Measurements from ENCODE around the gene SYNDIG1. TPM values are rescaled to one million over a fixed set of nuclear protein-coding genes. Genes with fewer than 3 reads are reported as not detected.

Gene SYNDIG1
- total and polyA plus RNA-seq, 9 of the 15 experiments (the other 6 are each of a cell fraction or from before 2014, with no cell fraction given) = not detected

DNA sequence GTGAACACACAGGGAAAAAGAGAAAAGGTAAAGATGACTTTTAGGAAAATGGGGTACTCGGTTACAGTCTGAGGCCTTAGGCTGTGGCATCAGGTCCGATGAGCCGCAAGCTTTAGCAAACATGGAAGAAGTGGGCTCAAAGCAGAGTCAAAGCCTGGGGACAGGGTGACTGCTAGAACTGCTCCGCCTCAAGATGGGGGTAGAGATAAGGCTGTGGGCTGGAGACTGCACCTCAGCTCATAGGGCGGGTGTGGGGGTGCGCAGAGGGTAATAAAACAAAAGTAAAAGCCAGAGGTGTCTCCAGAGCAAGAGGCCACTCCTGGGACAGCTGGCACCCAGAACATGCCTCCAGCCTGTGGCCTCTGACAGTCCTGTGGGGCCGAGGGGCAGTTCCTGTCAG, 21.3 kb upstream of the SYNDIG1 start:
- CTCF ChIA-PET (ENCODE audit: low intra/inter-chr PET ratio) = no interaction called here

DNA sequence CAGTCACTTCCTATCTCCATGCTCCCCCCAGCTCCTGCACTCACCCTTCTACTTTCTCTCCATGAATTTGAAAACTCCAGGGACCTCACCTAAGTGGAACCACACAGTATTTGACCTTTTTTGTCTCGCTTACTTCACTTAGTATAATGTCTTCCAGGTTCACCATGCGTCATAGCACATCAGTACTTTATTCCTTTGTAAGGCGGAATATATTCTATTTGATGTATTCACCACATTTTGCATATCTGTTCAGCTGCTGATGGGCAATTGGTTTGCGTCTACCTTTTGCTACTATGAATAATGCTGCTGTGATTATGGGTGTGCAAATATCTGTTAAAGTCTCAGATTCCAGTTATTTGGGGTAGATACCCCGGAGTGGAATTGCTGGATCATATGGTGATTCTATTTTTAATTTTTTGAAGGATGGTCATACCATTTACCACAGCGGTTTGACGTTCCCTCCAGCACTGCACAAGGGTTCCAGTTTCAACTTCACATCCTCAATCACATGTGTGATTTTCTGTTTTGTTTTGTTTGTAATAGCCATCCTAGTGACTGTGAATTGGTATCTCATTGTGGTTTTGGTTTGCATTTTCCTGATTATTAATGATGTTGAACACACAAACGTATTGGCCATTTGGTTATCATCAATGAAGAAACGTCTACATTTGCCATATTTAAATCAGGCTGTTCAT, 20.3 kb upstream of the SYNDIG1 start:
- CTCF ChIA-PET (ENCODE audit: low intra/inter-chr PET ratio) = no interaction called here
- no peak overlapping the region for H3K4me3 ChIP-seq
- no peak overlapping the region for H3K9ac ChIP-seq (ENCODE audit: insufficient read depth in 1 of 2, low read depth in 2 of 2, low read length in 2 of 2)
- H3K27ac ChIP-seq (ENCODE audit: extremely low read depth, low read depth, low read length) = no peak overlapping the region
- BruUV-seq (replicated peaks) = no TSS peak
- 1% methylated on average over 9 of the region's 9 CpGs for WGBS (ENCODE audit: insufficient coverage, low coverage, missing lambda C conversion rate)
- H3K4me1 ChIP-seq (replicated peaks in 1 of 2; ENCODE audit: control insufficient read depth in 2 of 2, insufficient read depth in 2 of 2, low read length in 2 of 2) = no peaks in the 10 kb centered on the region
- H3K27me3 ChIP-seq (ENCODE audit: control insufficient read depth in 2 of 2, insufficient read depth in 2 of 2, low read length in 2 of 2) = no peaks in the 10 kb centered on the region
- FAIRE-seq (no peak), ATAC-seq (no peak), DNase-seq (ENCODE audit: extremely low read depth in 1 of 4, low spot score in 3 of 4) (no peak)
- no peaks in the 10 kb centered on the region for H3K9me3 ChIP-seq (replicated peaks; ENCODE audit: control insufficient read depth, insufficient read depth, low read depth, low read length)
- no peak overlapping the region for H2AFZ ChIP-seq (ENCODE audit: low read depth, low read length)
- H4K20me1 ChIP-seq (replicated peaks; ENCODE audit: control insufficient read depth, insufficient read depth, low read length) = no peaks in the 10 kb centered on the region
- no peaks in the 10 kb centered on the region for H3K9me1 ChIP-seq (ENCODE audit: control insufficient read depth, insufficient read depth, low read length)
- no peak overlapping the region for H3K4me2 ChIP-seq (ENCODE audit: insufficient read depth, low read length)
- no peaks in the 10 kb centered on the region for H3K79me2 ChIP-seq (ENCODE audit: control insufficient read depth, insufficient read depth, low read length)
- in situ Hi-C loops (cut with MboI) (no loop called here), intact Hi-C loops (cut with micrococcal nuclease) (no loop called here)
- POLR2A ChIA-PET = no interaction called here
- H3K36me3 ChIP-seq (ENCODE audit: control insufficient read depth, insufficient read depth, low read length) = no peaks in the 10 kb centered on the region
- TF ChIP-seq CBX1 (IDR thresholded peaks at IDR 0.05; ENCODE audit: low read depth) (no peak), KDM2B (CRISPR knock-in tag; IDR thresholded peaks at IDR 0.05) (no peak)

More for the DNA sequence above, 21.3 kb upstream of the SYNDIG1 start:
- no peaks in the 10 kb centered on the region for H3K79me2 ChIP-seq (ENCODE audit: control insufficient read depth, insufficient read depth, low read length)
- no peak overlapping the region for H3K4me3 ChIP-seq
- H3K9ac ChIP-seq (ENCODE audit: insufficient read depth in 1 of 2, low read depth in 2 of 2, low read length in 2 of 2) = no peak overlapping the region
- H3K36me3 ChIP-seq (ENCODE audit: control insufficient read depth, insufficient read depth, low read length) = no peaks in the 10 kb centered on the region
- H3K4me1 ChIP-seq (replicated peaks in 1 of 2; ENCODE audit: control insufficient read depth in 2 of 2, insufficient read depth in 2 of 2, low read length in 2 of 2) = no peaks in the 10 kb centered on the region
- no TSS peak for BruUV-seq (replicated peaks)
- no peak for ATAC-seq
- no peak for DNase-seq (ENCODE audit: extremely low read depth in 1 of 4, low spot score in 3 of 4)
- no peaks in the 10 kb centered on the region for H4K20me1 ChIP-seq (replicated peaks; ENCODE audit: control insufficient read depth, insufficient read depth, low read length)
- no peaks in the 10 kb centered on the region for H3K9me3 ChIP-seq (replicated peaks; ENCODE audit: control insufficient read depth, insufficient read depth, low read depth, low read length)
- POLR2A ChIA-PET = no interaction called here
- TF ChIP-seq TCFL5 (CRISPR knock-in tag; conservative IDR thresholded peaks at IDR 0.05) = no peak
- TF ChIP-seq BHLHE40 (IDR thresholded peaks at IDR 0.05; ENCODE audit: low read length) = no peak
- no peak for TF ChIP-seq ESRRA (IDR thresholded peaks at IDR 0.05; ENCODE audit: borderline replicate concordance, low read depth)
- no peak for TF ChIP-seq ZNF134 (CRISPR knock-in tag; conservative IDR thresholded peaks at IDR 0.05)
- no peak for TF ChIP-seq COPS2 (conservative IDR thresholded peaks at IDR 0.05)
- TF ChIP-seq WHSC1 (IDR thresholded peaks at IDR 0.05; ENCODE audit: low read length) = no peak
- TF ChIP-seq ZNF253 (CRISPR knock-in tag; conservative IDR thresholded peaks at IDR 0.05) = no peak
- TF ChIP-seq TRIM24 (IDR thresholded peaks at IDR 0.05) = no peak
- no peak for TF ChIP-seq SMAD3 (CRISPR knock-in tag; conservative IDR thresholded peaks at IDR 0.05)
- TF ChIP-seq PTTG1 (tag; IDR thresholded peaks at IDR 0.05; ENCODE audit: low read depth) = no peak
- TF ChIP-seq ZNF699 (CRISPR knock-in tag; IDR thresholded peaks at IDR 0.05; ENCODE audit: insufficient replicate concordance) = no peak
- no peak for TF ChIP-seq BRCA1 (IDR thresholded peaks at IDR 0.05)
- TF ChIP-seq BRCA1 (CRISPR knock-in tag; IDR thresholded peaks at IDR 0.05) = no peak
- H3K4me2 ChIP-seq (ENCODE audit: insufficient read depth, low read length) = no peak overlapping the region
- no peak for FAIRE-seq
- H3K27me3 ChIP-seq (ENCODE audit: control insufficient read depth in 2 of 2, insufficient read depth in 2 of 2, low read length in 2 of 2) = no peaks in the 10 kb centered on the region
- in situ Hi-C loops (cut with MboI) (no loop called here), intact Hi-C loops (cut with micrococcal nuclease) (no loop called here)
- no peaks in the 10 kb centered on the region for H3K9me1 ChIP-seq (ENCODE audit: control insufficient read depth, insufficient read depth, low read length)
- whole genome bisulfite sequencing (ENCODE audit: insufficient coverage, low coverage, missing lambda C conversion rate) = 0% methylated on average over 7 of the region's 7 CpGs
- H2AFZ ChIP-seq (ENCODE audit: low read depth, low read length) = no peak overlapping the region
- H3K27ac ChIP-seq (ENCODE audit: extremely low read depth, low read depth, low read length) = no peak overlapping the region
